GM21737 (cell line): ENCODE data around the gene STK39.

ENCODE experiments used
- ATAC-seq: cut with Tn5 transposase; IDR thresholded peaks from one replicate; pipeline ENCODE4 v1.9.1; 2021; ENCODE audit warnings: mild to moderate bottlenecking, moderate library complexity; ENCODE audit not compliant: unreplicated experiment

The STK39 gene

DNA sequence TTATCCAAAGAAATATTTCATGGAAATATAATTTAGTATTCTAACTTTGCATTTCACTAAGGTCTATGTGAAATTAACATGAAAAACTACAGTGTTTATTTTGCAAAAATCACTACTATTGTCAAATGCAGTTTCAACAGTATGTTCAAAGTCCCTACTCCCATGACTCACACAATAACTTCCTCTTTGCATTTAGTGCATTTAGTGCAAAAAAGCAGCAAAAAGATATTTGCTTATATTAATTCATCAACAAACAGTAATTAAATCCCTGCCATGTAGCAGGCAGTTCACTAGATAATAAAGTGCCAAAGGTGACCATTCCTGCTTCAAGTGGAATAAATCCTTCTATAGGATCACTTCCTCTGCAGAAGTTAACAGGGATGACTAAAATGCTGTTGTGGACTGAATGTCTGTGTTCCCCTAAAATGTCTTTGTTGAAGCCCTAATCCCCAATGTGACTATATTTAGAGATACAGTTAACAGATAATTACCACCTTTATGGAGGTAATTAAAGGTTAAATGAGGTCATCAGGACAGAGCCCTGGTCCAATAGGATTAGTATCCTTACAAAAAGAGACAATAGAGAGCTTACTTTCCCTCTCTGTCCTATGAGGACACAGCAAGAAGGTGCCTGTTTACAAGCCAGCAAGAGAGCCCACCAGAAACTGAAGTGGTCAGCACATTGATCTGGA, 61.7 kb downstream of the STK39 start:
- no peak for ATAC-seq

- ATAC-seq = no peak
Measured at GRCh38 chr2:168184681-168185513, 62.5 kb downstream of the STK39 start.

- ATAC-seq = no peak
Measured at GRCh38 chr2:168183308-168183997, 63.9 kb downstream of the STK39 start.

- no peak for ATAC-seq
Measured at GRCh38 chr2:168182550-168183249, 64.7 kb downstream of the STK39 start.

DNA sequence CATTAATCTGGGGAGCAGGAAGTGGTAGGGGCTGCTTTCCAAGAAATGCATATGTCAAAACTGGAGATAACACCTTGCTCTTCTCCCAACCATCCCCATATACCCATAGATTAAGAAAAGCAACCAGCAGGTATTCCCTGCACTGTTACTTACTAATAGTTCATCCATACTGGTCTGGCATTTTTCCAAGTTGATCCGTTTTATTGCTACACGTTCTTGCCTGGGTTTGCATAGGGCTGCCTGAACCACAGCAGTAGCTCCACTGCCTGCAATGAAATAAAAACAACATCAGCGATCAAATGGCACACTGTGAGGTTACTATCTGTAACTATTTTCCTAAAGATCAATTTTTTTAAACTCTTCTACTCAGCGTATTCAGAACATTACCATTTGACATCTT, 65.6 kb downstream of the STK39 start:
- ATAC-seq = no peak

- no peak for ATAC-seq
Measured at GRCh38 chr2:168180914-168181313, 66.5 kb downstream of the STK39 start.

GRCh38 chr2:168180483-168180882, 66.9 kb downstream of the STK39 start:
- no peak for ATAC-seq

DNA sequence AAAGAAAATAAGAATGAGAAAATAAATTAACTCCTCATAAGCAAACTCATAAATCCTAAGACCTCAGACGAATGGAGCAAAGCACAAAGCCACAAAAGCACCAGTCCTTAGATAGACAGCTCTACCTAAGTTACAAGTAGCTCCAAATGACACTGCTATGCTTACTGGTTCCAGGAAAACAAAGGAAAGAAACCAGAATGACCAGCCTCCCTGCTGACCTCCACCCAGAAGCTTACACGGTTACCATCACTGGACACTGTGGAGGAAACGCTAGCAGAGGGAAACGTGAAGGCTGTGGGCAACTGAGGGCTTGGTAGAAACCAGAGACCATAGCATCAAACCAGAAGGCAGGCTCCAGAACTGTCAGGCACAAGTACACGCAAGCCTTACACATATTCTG, 67.8 kb downstream of the STK39 start:
- no peak for ATAC-seq

GRCh38 chr2:168178520-168179324, 68.7 kb downstream of the STK39 start:
- no peak for ATAC-seq

DNA sequence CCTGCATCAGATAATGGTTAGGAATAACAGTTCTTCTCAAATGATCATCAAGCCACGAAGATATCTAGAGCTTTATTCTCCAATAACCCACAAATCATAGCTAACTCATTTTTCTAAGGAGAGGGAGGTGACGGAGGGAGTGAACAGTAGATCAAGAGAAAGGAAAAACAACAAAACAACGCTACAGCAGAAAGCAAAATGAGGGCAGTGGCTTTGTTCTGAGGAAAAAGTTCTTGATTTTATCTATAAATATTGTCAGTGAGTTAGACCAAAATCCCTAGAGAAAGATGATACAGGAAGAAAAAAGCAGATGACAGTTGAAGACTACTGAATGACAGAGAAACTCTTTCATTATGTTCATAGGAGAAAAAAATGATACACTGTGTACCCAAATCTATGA, 71.0 kb downstream of the STK39 start:
- ATAC-seq = no peak

GRCh38 chr2:168175469-168175868, 71.9 kb downstream of the STK39 start:
- no peak for ATAC-seq

GRCh38 chr2:168174756-168175155, 72.6 kb downstream of the STK39 start:
- ATAC-seq = no peak

GRCh38 chr2:168172071-168172470, 75.3 kb downstream of the STK39 start:
- no peak for ATAC-seq

DNA sequence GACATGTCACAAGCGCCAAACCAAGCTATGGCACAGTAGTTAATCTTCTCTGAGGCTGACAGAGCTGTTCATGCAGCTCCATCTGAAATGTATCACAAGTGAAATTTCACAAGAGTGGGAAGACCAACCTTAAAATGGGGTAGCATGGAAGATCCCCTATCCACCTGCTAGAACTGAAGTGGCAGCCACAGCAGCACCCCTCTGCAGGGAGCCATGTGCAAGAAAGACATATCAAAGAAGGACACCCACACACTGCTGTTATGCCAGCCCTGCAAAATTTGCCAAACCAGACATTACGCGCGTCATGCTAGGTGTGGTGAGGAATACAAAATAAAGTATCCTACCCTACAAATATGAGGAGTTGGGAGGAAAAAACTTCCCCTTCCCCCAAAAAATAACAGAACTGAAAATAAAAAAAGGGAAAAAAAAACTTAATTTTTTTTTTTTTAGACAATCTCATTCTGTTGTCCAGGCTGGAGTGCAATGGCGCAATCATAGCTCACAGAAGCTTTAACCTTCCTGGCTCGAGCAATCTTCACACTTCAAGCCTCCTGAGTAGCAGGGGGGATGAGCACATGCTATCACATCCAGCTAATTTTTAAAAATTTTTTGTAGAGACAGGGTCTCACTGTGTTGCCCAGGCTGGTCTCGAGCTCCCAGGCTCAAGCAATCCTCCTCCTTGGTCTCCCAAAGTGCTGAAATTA, 76.2 kb downstream of the STK39 start:
- no peak for ATAC-seq

DNA sequence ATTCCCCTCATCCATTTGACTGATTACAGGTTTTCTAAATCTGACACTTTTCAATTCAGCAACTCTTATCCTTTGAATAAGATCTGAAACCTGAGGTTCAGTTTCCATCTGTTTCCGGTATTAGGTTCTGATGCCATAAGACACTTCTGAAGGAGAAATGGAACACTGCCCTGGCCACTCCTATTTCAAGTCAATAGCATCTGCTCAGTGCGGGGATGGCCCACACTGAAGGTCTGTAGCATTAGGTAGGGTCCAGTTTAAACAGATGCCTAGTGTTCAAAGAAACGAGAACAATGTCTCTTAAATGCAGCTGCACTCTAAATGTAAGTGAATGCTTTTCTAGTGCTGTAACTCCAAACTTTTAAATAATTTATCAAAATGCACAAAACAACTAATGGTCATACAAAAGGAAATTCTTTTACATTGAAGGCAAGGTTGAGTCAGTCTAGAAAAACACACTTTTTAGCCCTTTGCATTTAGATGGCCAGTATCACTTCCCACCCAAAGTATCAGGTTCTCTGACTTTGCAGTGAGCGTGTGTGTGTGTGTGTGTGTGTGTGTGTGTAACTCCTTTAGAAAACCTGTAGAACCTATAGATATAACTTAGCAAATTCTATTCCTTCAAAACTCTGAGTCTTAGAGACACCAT, 78.2 kb downstream of the STK39 start:
- ATAC-seq = no peak

- ATAC-seq = no peak
Measured at GRCh38 chr2:168167511-168168263, 79.7 kb downstream of the STK39 start.

GRCh38 chr2:168166902-168167510, 80.4 kb downstream of the STK39 start:
- no peak for ATAC-seq
